Jurkat, Clone E6-1 (cell line): ENCODE results near the gene FCN2.
"Not testable (repeated sequence)": the region's sequence is repeated elsewhere in the genome, so short reads cannot be mapped to it uniquely, and the experiment has no call there.

Experiments
- DNase-seq: peaks from one replicate; pipeline ENCODE4 v3.0.0-alpha.2; 2011; ENCODE audit warnings: low read depth, low spot score
- H3K4me3 ChIP-seq: 2 replicates; pipeline ENCODE4 v1.5.1; 2011; ENCODE audit warnings: mild to moderate bottlenecking, low read length, control low read depth, moderate library complexity

FCN2 gene

GRCh38 chr9:134846187-134846586, 34.4 kb upstream of the FCN2 start:
- no peak overlapping the region for H3K4me3 ChIP-seq
- no peak for DNase-seq

- no peak for DNase-seq
- no peak overlapping the region for H3K4me3 ChIP-seq
Observed at GRCh38 chr9:134846699-134847098, 33.9 kb upstream of the FCN2 start.

GRCh38 chr9:134847138-134847537, 33.5 kb upstream of the FCN2 start:
- H3K4me3 ChIP-seq: no peak overlapping the region
- DNase-seq: no peak

GRCh38 chr9:134847752-134848432, 32.7 kb upstream of the FCN2 start:
- H3K4me3 ChIP-seq: no peak overlapping the region
- DNase-seq: no peak

GRCh38 chr9:134848504-134848903, 32.1 kb upstream of the FCN2 start:
- DNase-seq: no peak
- no peak overlapping the region for H3K4me3 ChIP-seq

- H3K4me3 ChIP-seq: no peak overlapping the region
- DNase-seq: no peak
Observed at GRCh38 chr9:134850611-134851010, 30.0 kb upstream of the FCN2 start.

GRCh38 chr9:134851020-134851419, 29.6 kb upstream of the FCN2 start:
- no peak for DNase-seq
- H3K4me3 ChIP-seq: no peak overlapping the region

GRCh38 chr9:134852906-134853654, 27.5 kb upstream of the FCN2 start:
- DNase-seq: no peak
- no peak overlapping the region for H3K4me3 ChIP-seq

- no peak for DNase-seq
- H3K4me3 ChIP-seq: no peak overlapping the region
Observed at GRCh38 chr9:134853893-134854292, 26.7 kb upstream of the FCN2 start.

GRCh38 chr9:134854541-134854981, 26.0 kb upstream of the FCN2 start:
- no peak for DNase-seq
- no peak overlapping the region for H3K4me3 ChIP-seq

GRCh38 chr9:134855231-134855899, 25.2 kb upstream of the FCN2 start:
- DNase-seq: no peak
- H3K4me3 ChIP-seq: no peak overlapping the region

GRCh38 chr9:134855900-134856377, 24.7 kb upstream of the FCN2 start:
- no peak for DNase-seq
- H3K4me3 ChIP-seq: no peak overlapping the region

- DNase-seq, H3K4me3 ChIP-seq: not testable (repeated sequence)
Observed at GRCh38 chr9:134857451-134857850, 23.2 kb upstream of the FCN2 start.

- no peak overlapping the region for H3K4me3 ChIP-seq
Observed at GRCh38 chr9:134858051-134858841, 22.4 kb upstream of the FCN2 start.

GRCh38 chr9:134860510-134860909, 20.1 kb upstream of the FCN2 start:
- no peak overlapping the region for H3K4me3 ChIP-seq
- no peak for DNase-seq

More at GRCh38 chr9:134858051-134858841, 22.4 kb upstream of the FCN2 start:
- DNase-seq: no peak

- no peak overlapping the region for H3K4me3 ChIP-seq
- no peak for DNase-seq
Observed at GRCh38 chr9:134861595-134862334, 18.8 kb upstream of the FCN2 start.

GRCh38 chr9:134863306-134863902, 17.2 kb upstream of the FCN2 start:
- DNase-seq: no peak

More at GRCh38 chr9:134863306-134863902, 17.2 kb upstream of the FCN2 start:
- H3K4me3 ChIP-seq: no peak overlapping the region
